SK-N-SH (cell line): ENCODE results near the gene NCLN.

Source experiments
- CTCF ChIP-seq: fragments of 200-600 bp; sonication (generic); IDR thresholded peaks from 2 replicates; pipeline ENCODE4 v1.6.1; 2017; ENCODE audit warnings: antibody characterized with exemption, mild to moderate bottlenecking, moderate library complexity
- EP300 ChIP-seq, 2 experiments: IDR thresholded peaks; 2 replicates each; pipeline versions ENCODE4 v1.4.0 to v1.6.1; 2012; ENCODE audit warnings: borderline replicate concordance in 1 of 2, low read depth in 1 of 2, low read length in 1 of 2
- GABPA ChIP-seq: IDR thresholded peaks from 2 replicates; pipeline ENCODE4 v1.4.0; 2012; ENCODE audit warnings: low read depth, mild to moderate bottlenecking
- IRF3 ChIP-seq: fragments of 150-350 bp; IDR thresholded peaks from 2 replicates; pipeline ENCODE4 v1.6.1; 2016; ENCODE audit warnings: mild to moderate bottlenecking, low read depth, low read length
- MXI1 ChIP-seq: IDR thresholded peaks from 2 replicates; pipeline ENCODE4 v1.6.1; 2012; ENCODE audit warnings: mild to moderate bottlenecking, low read depth, low read length, improper control_type of control experiment
- POLR2AphosphoS5 ChIP-seq: IDR thresholded peaks from 2 replicates; pipeline ENCODE4 v1.6.1; 2012; ENCODE audit warnings: low read depth, low read length
- RAD21 ChIP-seq: IDR thresholded peaks from 2 replicates; pipeline ENCODE4 v1.6.1; 2012; ENCODE audit warnings: mild to moderate bottlenecking, low read length
- TAF1 ChIP-seq: IDR thresholded peaks from 2 replicates; pipeline ENCODE4 v1.6.1; 2012; ENCODE audit warnings: low read depth, mild to moderate bottlenecking, low read length, moderate library complexity, borderline replicate concordance
- USF1 ChIP-seq: IDR thresholded peaks from 2 replicates; pipeline ENCODE4 v1.4.0; 2012; ENCODE audit warnings: low read depth, borderline replicate concordance

- no peak for TF ChIP-seq IRF3
- no peak for TF ChIP-seq GABPA
- no peak for TF ChIP-seq TAF1
- TF ChIP-seq CTCF: no peak
- TF ChIP-seq MXI1: no peak
- TF ChIP-seq USF1: no peak
- TF ChIP-seq RAD21: no peak
- no peak for TF ChIP-seq POLR2AphosphoS5
- no peak for TF ChIP-seq EP300 (IDR thresholded peaks at IDR 0.05; ENCODE audit: borderline replicate concordance in 1 of 2, low read depth in 1 of 2, low read length in 1 of 2)
These were observed 25.5 kb upstream of the NCLN start for GRCh38 chr19:3160219-3160618.
